IMR-90 (cell line): Measurements from ENCODE around the gene CENPX.

ENCODE experiments used
- BHLHE40 ChIP-seq: fragments of 150-350 bp; IDR thresholded peaks from 2 replicates; pipeline ENCODE4 v1.6.1; 2016; ENCODE audit warnings: mild to moderate bottlenecking, low read depth, low read length
- CHD1 ChIP-seq: IDR thresholded peaks from 2 replicates; pipeline ENCODE4 v1.6.1; 2012; ENCODE audit warnings: low read depth, low read length, improper control_type of control experiment
- CTCF ChIP-seq: conservative IDR thresholded peaks from 2 replicates; pipeline ENCODE4 v1.5.1; 2012; ENCODE audit warnings: mild to moderate bottlenecking, low read depth, low read length, improper control_type of control experiment
- ELK1 ChIP-seq: fragments of 150-350 bp; IDR thresholded peaks from 2 replicates; pipeline ENCODE4 v1.6.1; 2016; ENCODE audit warnings: low read depth, mild to moderate bottlenecking, low read length, moderate library complexity, borderline replicate concordance
- MAFK ChIP-seq: IDR thresholded peaks from 2 replicates; pipeline ENCODE4 v1.6.1; 2012; ENCODE audit warnings: low read depth, low read length, improper control_type of control experiment
- MXI1 ChIP-seq: IDR thresholded peaks from 2 replicates; pipeline ENCODE4 v1.6.1; 2012; ENCODE audit warnings: low read depth, mild to moderate bottlenecking, low read length, moderate library complexity, borderline replicate concordance
- NFE2L2 ChIP-seq: fragments of 150-350 bp; IDR thresholded peaks from 2 replicates; pipeline ENCODE4 v1.6.1; 2016; ENCODE audit warnings: low read depth, mild to moderate bottlenecking, low read length
- POLR2A ChIP-seq: IDR thresholded peaks from 2 replicates; pipeline ENCODE4 v1.6.1; 2012; ENCODE audit warnings: mild to moderate bottlenecking, low read depth, low read length
- RAD21 ChIP-seq: IDR thresholded peaks from 2 replicates; pipeline ENCODE4 v1.6.1; 2012; ENCODE audit warnings: low read length, improper control_type of control experiment
- RCOR1 ChIP-seq: IDR thresholded peaks from 2 replicates; pipeline ENCODE4 v1.6.1; 2012; ENCODE audit warnings: mild to moderate bottlenecking, low read length, improper control_type of control experiment; ENCODE audit not compliant: insufficient replicate concordance
- RFX5 ChIP-seq: IDR thresholded peaks from 2 replicates; pipeline ENCODE4 v1.8.0; 2012; ENCODE audit warnings: low read depth, mild to moderate bottlenecking, low read length, moderate library complexity
- SMC3 ChIP-seq: fragments of 150-350 bp; IDR thresholded peaks from 2 replicates; pipeline ENCODE4 v1.6.1; 2016; ENCODE audit warnings: low read depth, mild to moderate bottlenecking, antibody characterized with exemption, low read length, moderate library complexity

GRCh38 chr17:82022981-82023446 is 336 bp upstream of the CENPX start, which contains the start of gene LRRC45:
- TF ChIP-seq CTCF (no peak), POLR2A (no peak), CHD1 (no peak), ELK1 (no peak), NFE2L2 (no peak), RAD21 (no peak), SMC3 (no peak), BHLHE40 (no peak), RFX5 (no peak), MAFK (no peak), MXI1 (0 out of 2 replicates have a peak, but pooled peaks have one; percentile 29), RCOR1 (no peak)
